AG04449 (cell line): ENCODE data around the gene ABCG1.

Experiments used
- CTCF ChIA-PET: fragments of 350-600 bp; formaldehyde crosslinking; extraction: SDS; loops from one replicate; lab custom pipeline; 2021; ENCODE audit warnings: antibody characterized with exemption; lab: Yijun Ruan, JAX
- POLR2A ChIA-PET: fragments of 400-600, 350-600 bp; formaldehyde crosslinking; extraction: SDS; loops from one replicate; lab custom pipeline; 2020; ENCODE audit warnings: antibody characterized with exemption, inconsistent platforms; lab: Yijun Ruan, JAX
- DNase-seq: peaks from one replicate; pipeline ENCODE4 v3.0.0-alpha.2; 2010; ENCODE audit warnings: low read depth, low spot score
- H3K4me3 ChIP-seq: 2 replicates; pipeline ENCODE4 v1.5.1; 2011; ENCODE audit warnings: low read depth, mild to moderate bottlenecking, control low read depth, low read length
- CTCF ChIP-seq: IDR thresholded peaks from one replicate; pipeline ENCODE4 v1.5.1; 2011; ENCODE audit warnings: mild to moderate bottlenecking, moderate library complexity, low read length, control low read depth, inconsistent platforms; ENCODE audit not compliant: insufficient read depth; ENCODE audit errors: missing control alignments

Gene ABCG1

DNA sequence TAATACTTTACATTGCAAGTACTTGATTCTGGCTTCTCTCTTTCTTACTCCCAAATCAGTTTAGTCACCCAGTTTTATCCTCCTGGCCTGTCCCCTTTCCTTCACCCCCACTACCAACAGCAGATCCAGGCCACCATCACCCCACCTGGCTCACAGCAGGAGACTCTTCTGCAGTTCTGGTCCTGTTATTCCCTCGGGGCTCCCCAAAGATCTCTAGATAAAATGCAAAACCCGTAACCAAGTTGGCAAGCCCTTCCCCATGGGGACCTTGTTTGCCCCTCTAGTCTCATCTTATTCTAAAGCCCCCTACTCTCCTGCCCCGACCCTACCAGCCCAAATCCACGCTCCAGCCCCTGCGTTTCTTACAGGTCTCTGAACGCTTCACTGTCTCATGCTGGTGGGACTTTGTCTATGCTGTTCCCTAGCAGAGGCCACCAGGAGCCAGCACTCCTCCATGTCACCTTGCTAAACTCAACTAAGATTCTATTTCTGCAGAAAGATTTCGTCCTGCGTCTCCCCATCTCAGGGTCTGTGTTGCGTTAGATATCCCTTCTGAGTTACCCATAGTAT, 4.0 kb downstream of the ABCG1 start:
- no peak for TF ChIP-seq CTCF

DNA sequence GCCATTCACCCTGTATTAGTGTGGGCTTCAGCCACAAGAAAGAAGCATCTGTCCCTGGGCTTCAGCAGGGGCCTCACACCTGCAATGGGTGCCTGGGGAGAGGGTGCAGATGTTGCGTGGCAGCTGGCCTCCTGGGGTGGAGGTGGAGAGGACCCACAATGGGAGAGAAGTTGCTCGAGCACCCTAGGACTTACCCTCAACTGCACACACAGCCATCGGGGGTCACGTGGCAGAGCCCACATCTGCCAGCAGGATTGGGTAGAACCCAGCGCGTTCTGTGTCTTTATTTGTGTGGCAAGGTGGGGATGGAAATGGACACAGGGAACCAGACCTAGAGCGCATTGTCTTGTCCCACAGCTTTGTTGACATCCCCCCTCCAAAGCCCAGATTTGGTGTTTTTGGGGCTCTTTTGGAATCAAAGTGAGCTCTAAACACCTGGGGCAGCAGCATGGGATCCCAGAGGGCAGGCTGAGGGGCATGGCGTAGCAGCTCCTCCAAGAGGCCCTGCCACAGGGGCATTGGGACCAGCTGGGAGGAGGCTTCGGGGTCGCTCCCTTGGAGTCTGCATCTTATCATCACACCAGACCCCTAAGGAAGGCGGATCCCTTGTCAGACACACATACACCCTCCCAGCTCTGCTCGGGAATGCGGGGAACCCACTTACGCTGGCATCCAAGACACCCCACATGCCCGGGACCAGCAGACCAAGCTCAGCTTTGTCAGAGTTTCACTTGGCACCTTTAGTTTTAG, 5.1 kb downstream of the ABCG1 start:
- no peak for TF ChIP-seq CTCF
- ChIA-PET CTCF (no interaction called here), POLR2A (no interaction called here)
- H3K4me3 ChIP-seq = no peak overlapping the region
- no peak for DNase-seq

More for the DNA sequence above, 4.0 kb downstream of the ABCG1 start:
- no peak for DNase-seq
- H3K4me3 ChIP-seq = no peak overlapping the region
- ChIA-PET POLR2A (no interaction called here), CTCF (no interaction called here)

GRCh38 chr21:42225042-42225441, 6.1 kb downstream of the ABCG1 start:
- ChIA-PET CTCF (no interaction called here), POLR2A (no interaction called here)
- DNase-seq = no peak
- no peak for TF ChIP-seq CTCF
- H3K4me3 ChIP-seq = no peak overlapping the region

DNA sequence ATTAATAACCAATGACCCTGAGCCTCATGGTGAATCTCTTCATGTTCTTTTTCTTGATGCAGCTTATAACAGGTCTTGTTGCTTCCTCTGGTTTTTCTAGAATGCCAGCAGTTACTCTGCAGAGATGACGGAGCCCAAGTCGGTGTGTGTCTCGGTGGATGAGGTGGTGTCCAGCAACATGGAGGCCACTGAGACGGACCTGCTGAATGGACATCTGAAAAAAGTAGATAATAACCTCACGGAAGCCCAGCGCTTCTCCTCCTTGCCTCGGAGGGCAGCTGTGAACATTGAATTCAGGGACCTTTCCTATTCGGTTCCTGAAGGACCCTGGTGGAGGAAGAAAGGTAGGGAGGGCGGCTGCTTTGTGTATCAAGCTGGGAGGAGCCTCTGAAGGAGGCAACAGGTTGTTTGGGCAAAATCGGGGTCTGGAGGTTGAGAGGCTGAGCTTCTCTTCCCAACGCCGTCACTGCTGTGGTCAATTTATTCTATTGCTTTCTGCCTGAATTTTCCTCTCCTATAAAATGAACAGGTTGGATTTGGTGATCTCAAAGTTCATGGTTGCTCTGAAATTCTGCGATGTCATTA, 6.7 kb downstream of the ABCG1 start:
- no peak for TF ChIP-seq CTCF
- no peak overlapping the region for H3K4me3 ChIP-seq
- CTCF ChIA-PET = no interaction called here
- POLR2A ChIA-PET = no interaction called here
- DNase-seq = no peak

DNA sequence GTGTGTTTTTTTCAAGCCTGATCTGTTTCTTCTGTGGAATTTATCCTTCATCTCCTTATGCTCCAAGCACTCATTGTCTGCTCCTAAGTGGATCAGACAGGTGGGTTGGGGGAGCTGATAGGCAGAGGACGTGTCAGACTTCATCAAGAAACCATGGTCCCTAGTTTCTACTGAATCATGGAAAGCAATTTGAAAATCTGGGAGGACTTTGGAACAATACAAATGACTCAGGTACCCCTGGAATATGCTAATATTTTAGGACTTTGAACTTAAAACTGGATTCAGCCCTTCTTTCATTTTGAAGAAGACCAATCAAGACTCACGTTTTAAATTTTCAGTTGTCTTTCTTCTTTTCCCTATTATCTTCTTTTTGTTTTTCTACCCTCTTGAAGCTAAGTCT, 7.7 kb downstream of the ABCG1 start:
- DNase-seq = no peak
- no peak for TF ChIP-seq CTCF
- ChIA-PET CTCF (no interaction called here), POLR2A (no interaction called here)
- no peak overlapping the region for H3K4me3 ChIP-seq

GRCh38 chr21:42227909-42228708, 9.2 kb downstream of the ABCG1 start:
- POLR2A ChIA-PET = no interaction called here
- DNase-seq = no peak
- CTCF ChIA-PET = no interaction called here
- TF ChIP-seq CTCF = no peak
- H3K4me3 ChIP-seq = no peak overlapping the region
